ENCODE data around the gene ATXN1.
"Not testable (repeated sequence)": the region's sequence is repeated elsewhere in the genome, so short reads cannot be mapped to it uniquely, and the experiment has no call there.

The ATXN1 gene

DNA sequence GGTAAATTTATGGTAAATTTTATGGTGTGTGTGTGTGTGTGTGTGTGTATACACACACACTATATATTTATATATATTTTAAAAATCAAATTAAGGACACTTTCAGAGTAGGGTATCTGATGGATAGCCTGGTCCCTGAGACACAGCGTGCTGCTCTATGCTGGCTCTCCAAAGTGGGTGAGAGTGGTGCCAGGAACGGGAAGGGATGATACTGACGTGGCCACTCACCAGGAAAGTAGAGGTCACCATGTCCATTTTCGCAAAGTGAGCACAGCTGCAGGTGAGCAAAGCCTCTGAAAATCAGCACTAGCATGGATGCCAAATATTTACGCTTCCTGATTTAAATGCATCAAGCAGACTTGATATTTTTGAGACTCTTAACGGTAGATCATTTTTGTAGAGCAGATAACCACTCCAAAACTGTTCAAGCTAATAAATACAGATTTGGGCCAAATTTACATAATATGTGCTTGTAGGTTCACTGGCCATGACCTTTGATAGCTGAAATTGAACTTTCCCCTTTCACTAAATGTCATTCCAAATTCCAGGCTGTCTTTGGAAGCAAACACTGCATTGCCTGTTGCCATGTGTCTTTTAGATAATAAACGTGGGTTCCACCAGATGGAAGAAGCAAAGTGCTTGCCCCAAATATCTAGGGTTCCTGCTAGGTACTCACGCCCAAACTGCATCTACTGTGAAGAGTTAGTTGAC, 116.6 kb downstream of the ATXN1 start:
- no peak for DNase-seq (ENCODE audit: low read depth in 2 of 2)

DNA sequence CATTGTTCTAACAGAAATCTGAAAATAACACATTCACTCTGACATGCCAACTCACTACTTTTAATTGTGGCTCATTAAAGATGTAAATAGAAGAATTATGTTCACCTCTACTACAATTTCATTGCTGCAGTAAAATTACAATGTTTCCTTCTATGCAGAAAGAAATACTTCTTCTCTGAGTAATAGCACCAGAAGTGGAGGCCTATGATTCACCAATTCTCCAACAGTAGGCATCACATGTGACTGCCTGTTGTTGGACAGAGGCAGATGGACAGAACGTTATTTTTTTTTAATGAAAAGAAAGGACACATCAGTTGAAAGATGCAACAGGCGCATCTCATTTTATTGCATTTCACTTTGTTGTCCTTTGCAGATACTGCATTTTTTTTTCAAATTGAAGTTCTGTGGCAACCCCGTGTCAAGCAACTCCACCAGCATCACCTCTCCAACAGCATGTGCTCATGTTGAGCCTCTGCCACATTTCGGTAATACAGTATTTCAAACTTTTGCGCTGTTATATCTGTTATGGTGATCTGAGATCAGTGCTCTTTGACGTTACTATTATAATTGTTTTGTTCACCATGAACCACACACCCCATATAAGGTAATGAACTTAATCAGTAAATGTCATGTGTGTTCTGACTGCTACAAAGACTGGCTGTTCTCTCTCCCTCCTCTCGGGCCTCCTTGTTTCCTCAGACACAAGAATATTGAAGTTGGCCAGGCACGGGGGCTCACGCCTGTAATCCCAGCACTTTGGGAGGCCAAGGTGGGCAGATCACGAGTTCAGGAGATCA, 121.4 kb downstream of the ATXN1 start:
- DNase-seq (ENCODE audit: low read depth in 2 of 2), result no peak

DNA sequence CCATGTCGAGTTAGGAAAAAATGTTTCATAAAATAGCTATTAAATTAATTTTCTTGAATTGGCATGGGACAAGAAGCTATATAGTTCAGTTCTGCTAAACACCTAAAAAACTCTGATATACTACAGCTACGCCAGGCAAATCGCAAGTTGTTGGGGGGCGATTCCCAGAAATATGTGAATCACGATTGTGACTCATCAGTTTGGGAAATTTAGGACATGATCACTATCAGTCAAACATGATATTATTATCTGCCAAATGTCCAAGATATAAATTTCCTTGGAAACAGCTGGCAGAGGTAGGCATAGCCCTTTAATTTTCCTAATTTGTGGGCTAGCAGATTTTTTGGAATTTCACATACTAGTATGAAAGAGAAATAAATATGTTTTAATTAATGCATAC, 123.6 kb downstream of the ATXN1 start:
- no peak for DNase-seq (ENCODE audit: low read depth in 2 of 2)

DNA sequence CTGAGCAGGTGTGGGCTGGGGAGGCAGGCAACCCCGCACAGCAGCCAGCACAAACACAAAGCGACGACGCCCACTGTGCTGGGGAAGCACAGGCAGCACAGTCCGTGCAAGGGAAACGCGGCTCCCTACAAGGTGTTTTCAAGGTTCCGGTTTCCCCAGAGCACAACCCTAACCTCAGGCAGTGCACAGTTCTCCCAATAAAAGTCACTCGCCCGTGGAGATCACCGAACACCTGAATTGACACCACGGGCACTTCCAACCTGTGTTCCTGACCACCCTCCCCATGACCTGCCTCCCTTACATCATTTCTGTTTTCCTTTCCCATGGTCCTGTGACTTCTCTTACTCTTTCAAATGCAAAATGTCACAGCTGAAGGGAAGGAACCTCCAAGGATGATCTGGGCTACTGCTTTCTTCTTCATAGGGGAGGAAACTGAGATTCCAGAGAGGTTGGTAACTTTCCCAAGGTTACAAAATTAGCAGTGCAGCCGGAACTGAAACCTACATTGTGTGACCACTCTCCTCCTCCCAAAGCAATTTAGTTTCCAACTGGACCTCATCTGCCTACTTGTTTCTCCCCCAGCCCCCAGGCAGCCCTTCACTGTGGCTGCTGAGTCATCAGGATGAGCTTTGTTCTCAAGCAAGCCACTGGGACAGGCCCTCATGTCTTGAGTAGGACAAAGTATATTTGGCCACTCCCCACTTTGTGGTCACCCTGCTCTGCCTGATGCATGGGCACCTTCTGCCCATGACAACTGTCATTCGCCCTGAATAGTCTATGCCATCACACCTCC, 125.3 kb downstream of the ATXN1 start:
- DNase-seq (ENCODE audit: low read depth in 2 of 2), result no peak

DNA sequence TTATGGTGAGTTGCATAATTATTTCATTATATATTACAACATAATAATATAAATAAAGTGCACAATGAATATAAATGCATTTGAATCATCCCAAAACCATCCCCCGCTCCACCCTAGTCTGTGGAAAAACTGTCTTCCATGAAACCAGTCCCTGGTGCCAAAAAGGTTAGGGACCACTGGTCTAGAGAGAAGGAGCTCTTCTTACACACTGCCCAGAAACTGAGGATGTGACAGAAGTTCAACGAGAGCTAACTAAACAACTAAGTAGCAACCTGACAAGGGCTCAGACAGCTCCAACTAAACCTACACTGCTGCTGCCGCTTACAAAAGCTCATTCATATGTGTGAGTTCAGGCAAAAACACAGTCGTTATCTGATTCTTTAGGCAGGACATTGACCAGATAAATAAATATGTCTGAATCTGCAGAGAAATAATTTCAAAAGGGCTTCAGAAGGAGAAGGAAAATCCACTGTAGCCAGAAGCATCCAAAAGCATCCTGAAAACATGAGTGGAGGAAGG, 125.9 kb downstream of the ATXN1 start:
- DNase-seq (ENCODE audit: low read depth in 2 of 2), result no peak

DNA sequence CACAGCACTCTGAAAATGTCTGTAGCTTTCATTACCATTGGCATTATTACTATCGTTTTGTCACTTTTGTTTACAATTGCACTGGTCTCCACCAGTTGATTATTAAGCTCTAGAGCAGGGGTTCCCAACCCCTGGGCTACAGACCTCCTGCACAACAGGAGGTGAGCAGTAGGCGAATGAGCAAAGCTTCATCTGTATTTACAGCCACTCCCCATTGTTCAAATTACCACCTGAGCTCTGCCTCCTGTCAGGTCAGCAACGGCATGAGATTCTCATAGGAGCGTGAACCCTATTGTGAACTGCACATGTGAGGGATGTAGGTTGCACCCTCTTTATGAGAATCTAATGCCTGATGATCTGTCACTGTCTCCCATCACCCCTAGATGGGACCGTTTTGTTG, 126.4 kb downstream of the ATXN1 start:
- no peak for DNase-seq (ENCODE audit: low read depth in 2 of 2)

DNA sequence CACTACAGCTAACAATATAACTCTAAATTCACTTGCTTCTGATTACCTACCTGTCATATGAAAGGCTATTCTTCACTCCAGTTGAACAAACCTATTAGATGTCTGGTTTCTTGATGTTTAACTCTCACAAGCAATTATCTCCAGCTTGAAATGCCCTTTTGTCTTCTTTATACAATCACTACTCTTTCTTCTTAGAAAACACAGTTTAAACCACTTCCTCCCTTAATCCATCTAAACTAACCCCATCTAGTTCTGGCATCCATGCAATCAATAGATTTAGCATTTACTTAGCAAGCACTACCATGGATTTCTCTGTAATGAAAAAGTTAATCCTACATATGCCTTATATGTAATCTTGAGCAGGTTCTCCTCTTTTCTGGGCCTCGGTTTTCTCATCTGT, 127.3 kb downstream of the ATXN1 start:
- no peak for DNase-seq (ENCODE audit: low read depth in 2 of 2)

DNA sequence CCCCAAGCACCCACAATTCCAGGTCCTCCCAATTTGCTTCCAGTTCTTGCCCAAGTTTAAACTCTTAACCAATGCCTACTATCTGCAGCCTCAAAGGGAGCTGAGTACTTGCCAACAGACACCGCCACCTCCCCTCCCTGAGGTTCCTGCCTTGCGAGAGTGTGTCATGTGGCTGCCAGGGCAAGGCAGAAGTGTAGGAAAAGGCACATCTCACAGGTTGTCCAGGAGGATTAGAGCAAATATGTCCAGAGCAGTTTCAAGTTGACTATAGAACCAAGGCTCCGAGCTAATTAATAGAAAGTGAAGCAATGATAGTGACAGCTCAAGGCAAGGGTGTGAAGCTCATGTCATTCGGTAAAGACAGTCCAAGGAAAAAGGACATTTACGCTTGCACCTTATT, 127.8 kb downstream of the ATXN1 start:
- no peak for DNase-seq (ENCODE audit: low read depth in 2 of 2)

DNA sequence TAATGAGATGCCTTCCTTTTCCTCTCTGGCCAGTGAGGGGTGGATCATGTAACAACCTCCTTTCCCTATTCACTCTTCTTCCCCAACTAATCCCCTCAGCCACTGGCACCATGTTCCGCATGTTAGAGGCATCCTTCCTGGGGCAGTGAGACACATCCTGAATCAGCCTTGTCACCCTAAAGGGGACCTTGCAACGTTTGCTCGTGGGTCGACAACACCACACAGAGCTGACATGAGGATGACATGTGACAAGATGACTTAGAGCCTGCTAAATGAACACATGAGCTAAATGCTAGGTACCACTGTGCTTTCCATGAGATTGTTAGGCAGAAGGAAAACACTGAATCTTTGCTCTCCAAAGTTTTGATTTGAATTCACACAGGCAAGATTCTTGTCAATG, 129.2 kb downstream of the ATXN1 start:
- no peak for DNase-seq (ENCODE audit: low read depth in 2 of 2)

DNA sequence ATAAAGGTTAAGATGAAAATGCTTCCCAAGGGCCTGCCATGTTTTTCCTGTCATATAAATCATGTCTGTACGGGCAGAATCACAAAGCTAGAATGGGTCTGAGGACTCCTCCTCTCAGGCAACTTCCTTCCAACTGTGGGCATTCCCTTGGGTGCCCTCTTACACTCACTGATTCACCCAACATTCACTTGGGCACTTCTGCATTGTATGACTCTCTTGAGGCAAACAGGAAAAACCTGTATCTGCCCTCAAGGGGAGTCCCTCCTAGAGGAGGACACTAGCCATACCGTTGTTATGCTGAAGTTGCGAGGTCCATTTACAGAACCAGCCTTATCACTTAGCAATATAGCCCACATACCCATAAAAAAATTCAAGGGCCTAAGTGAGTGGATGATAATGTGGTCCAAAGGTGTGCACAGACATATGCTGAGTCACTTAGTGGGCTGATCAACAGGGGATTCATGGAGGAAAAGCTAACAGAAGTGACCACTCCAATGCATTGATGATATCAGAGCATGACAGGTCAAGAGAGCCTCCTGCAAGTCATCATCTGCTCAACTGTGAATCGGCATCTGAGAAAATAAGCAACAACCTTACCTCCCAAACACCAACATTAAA, 131.1 kb downstream of the ATXN1 start:
- no peak for DNase-seq (ENCODE audit: low read depth in 2 of 2)

DNA sequence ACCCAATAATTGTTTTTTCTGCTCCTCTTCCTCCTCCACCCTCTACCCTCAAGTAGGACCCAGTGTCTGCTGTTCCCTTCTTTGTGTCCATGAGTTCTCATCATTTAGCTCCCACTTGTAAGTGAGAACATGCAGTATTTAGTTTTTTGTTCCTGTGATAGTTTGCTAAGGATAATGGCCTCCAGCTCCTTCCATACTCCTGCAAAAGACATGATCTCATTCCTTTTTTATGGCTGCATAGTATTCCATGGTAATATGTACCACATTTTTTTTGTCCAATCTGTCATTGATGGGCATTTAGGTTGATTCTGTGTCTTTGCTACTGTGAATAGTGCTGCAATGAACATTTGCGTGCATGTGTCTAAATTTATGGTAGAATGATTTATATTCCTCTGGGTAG, 132.7 kb downstream of the ATXN1 start:
- not testable (repeated sequence) for DNase-seq (ENCODE audit: low read depth in 2 of 2)

DNA sequence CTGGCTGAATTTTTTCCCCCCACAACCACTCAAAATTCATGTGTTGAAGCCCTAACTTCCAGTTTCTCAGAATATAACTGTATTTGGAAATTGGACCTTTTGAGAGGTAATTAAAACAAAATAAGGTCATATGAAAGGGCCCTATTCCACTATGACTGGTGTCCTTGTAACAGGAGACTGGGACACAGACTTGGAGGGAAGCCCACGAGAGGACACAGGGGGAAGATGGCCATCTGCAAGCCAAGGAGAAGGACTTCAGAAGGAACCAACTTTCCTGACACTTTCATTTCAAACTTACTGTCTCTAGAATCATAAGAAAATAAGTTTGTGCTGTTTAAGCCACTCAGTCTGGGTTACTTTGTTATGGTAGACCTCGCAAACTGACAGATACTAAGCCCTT, 134.6 kb downstream of the ATXN1 start:
- no peak for DNase-seq (ENCODE audit: low read depth in 2 of 2)

DNA sequence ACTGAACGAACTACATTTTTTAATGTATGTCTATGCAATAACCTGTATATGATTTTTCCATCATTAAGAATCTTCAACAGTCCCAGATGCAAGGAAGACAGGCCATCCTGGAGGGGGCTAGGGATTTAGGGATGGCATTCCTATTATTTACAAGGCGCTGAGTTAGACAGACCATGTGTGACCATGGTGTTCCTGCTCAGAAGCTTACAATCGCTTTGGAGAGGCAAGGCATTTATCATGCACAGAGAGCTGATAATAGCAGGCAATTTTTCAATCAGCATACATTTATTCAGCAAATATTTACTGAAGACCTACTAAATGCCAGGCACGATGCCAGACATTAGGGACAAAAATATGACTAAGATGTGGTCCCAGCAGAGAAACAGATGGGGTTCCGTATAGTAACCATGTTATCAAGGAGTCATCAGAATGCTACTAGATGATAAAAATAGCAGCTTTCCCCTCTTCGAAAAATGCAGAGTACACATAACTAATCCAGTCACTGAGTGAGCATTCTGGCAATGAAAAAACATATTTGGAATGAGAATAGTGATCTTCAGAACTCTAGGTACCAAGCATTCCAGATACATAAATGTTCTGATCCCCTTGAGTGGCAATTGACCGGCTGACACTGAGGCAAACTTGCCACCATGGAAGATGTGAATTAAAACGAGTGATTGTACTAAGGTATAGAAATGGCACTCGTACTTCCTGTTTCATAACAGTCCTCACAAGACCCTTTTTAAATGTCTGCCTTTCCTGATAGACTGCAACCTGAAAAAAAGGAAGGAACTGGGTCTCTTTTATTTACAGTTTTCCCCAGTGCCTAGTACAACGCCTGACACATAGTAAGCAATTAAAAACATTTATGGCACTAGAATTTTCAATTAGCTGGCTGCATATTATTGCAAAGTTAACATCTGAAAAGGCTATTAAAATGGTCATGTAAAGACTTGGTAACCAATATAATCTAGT, 135.7 kb downstream of the ATXN1 start:
- DNase-seq (ENCODE audit: low read depth in 2 of 2), result no peak

DNA sequence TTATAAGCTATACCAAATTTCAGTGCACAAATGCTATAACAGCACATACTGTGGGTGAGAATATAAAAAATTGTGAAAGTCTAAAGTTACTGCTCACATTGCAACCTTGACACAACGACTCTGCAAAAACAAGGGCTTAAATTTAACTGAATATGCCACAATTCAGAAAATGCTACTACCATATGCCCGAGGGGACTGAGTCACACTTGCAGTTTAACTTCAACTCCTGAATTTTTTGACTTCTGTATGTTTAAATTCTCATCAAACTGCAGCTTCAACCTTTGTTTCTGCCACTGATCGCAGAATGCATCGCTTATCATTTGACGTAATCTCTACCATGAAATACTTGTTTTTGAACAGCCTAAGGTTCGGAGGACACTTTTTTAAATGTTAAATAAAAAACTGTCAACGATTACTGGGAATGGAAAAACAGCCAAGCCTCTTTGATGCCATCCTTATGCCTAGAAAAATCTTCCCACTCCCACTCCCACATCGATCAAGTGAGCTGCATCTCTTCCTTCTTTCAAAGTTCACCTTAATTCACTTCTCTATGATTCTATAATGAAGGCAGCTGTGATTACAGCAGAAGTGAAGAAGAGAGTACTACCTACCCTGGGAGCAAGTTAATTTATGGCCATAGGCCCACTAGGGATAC, 136.5 kb downstream of the ATXN1 start:
- DNase-seq (ENCODE audit: low read depth in 2 of 2), result no peak

DNA sequence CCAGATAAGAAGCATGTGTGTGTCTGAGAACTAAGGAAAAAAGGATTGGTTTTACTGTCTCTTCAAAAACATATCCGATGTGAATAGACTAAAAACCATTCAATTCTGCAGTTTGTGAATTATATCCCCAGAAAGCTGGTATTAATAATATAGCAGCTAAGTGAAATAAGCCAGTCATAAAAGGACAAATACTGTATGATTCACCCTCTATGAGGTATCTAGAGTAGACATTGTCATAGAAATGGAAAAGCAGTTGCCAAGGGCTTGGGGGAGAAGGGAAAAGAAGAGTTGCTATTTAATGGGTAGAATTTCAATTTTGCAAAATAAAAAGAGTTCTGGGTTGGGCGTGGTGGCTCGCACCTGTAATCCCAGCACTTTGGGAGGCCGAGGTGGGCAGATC, 137.5 kb downstream of the ATXN1 start:
- DNase-seq (ENCODE audit: low read depth in 2 of 2), result no peak

DNA sequence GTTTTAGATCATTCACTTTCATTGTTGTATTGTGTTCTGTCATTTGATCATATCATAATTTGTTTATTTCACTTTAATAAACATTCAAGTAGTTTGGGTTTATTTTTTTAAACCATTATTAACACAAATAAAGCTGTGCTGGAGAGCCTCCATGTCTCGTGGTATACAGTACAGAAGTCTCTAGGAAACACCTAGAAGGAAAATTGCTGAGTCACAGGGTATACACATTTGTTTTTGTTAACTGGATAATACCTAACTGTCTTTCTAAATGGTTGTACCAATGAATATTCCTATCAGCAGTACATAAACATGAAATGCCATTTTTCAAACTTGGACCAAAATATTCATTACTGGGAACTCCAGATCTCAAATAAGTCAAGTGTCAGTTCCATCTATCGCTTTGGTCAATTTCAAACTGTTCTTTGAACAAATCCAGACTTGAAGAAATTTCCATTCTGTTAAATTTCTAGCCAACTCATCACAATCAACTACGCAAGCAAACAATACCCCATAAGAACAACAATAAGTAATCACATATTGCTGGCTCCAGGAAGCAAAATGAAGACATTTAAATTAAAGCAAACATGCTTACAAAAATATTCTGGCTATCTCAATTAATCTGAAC, 138.1 kb downstream of the ATXN1 start:
- DNase-seq (ENCODE audit: low read depth in 2 of 2), result no peak

DNA sequence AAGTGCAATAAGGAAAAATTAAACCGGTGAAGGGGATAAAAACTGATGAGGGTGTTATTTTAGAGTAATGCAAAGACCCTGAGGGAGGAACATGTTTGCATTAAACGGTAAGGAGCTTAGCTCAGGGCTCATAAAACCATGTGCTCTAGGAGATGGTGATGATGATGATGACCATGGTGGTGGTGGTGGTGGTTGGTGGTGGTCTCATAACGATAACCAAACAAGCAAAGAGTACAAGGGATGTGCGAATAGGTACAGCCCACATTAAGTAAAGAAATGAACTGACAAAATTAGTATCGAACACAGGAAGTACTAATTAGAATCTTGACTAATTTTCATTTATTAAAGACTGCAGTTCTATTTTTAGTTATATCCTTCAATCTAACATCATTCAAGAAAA, 139.1 kb downstream of the ATXN1 start:
- no peak for DNase-seq (ENCODE audit: low read depth in 2 of 2)

DNA sequence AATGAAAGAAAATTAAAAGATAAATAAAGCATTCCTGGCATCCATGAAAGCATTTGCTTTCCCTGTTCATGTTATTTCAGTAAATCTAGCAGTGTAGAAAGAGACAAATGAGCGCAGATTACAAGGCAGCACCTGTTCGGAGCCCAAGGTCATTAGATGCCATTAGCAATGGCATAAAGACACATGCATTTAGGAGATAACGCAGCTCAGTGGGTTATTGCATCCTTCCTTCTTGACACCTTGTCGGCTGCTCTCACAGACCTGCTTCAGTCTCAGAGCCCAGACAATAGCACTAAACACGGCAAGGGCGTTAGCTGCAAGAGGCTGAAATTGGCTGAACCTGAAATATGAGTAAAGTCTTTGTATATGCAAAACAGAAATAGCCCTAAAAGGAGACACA, 140.3 kb downstream of the ATXN1 start:
- no peak for DNase-seq (ENCODE audit: low read depth in 2 of 2)

DNA sequence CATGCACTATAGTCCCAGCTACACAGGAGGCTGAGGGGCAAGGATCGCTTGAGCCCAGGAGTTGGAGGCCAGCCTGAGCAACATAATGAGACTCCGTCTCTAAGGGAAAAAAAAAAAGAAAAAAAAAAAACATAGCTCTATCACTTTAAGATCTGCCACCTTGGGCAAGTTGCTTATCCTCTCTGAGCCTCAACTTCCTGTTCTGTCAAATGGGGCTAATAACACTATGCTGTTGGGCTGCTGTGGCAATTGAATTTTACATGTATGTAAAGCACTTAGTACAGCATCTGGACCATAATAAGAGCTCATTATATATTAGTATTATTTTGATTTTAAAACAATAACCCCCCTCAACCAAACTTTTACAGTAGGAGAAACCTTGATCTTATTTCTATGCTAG, 141.5 kb downstream of the ATXN1 start:
- no peak for DNase-seq (ENCODE audit: low read depth in 2 of 2)

DNA sequence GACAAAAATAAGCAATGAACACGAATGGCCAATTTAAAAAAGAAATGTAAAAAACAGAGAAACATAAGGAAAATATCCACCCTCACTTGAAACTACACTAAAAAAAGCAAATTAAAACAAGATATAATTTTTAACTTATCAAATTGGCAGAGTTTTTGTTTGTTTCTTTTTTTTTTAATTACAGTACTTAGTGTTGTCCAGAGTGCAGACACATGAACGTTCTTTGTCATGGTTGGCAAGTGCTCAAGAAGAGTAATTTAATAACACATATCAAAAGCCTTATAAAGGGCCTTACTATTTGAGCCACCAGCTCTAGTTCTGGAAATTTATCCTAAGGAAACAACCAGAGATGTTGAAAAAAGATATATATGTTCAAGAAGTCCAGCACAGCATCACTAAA, 142.3 kb downstream of the ATXN1 start:
- DNase-seq (ENCODE audit: low read depth in 2 of 2), result no peak
